ENCODE data around the gene MYOG. TPM values are rescaled to one million over a fixed set of nuclear protein-coding genes. Genes with fewer than 3 reads are reported as not detected.

Gene MYOG
- total and polyA plus RNA-seq, 2 experiments from 2014 or later: not detected

GRCh38 chr1:203075236-203076030 lies 10.4 kb downstream of the MYOG start:
- H3K4me3 ChIP-seq: no peak overlapping the region

GRCh38 chr1:203074610-203075009 lies 11.2 kb downstream of the MYOG start:
- H2AFZ ChIP-seq: no peak overlapping the region
- H3K4me1 ChIP-seq (ENCODE audit: insufficient read depth): no peaks in the 10 kb centered on the region
- peaks cover 53% of the 10 kb centered on the region for H3K27me3 ChIP-seq
- H4K20me1 ChIP-seq (ENCODE audit: insufficient read depth, poor library complexity, severe bottlenecking): no peaks in the 10 kb centered on the region
- H3K4me2 ChIP-seq: no peak overlapping the region
- H3K4me3 ChIP-seq: no peak overlapping the region
- no peaks in the 10 kb centered on the region for H3K36me3 ChIP-seq (replicated peaks; ENCODE audit: insufficient read depth, low read depth)
- no peak overlapping the region for H3K27ac ChIP-seq
- H3K9me2 ChIP-seq (replicated peaks; ENCODE audit: insufficient read depth): no peaks in the 10 kb centered on the region
- no peak for DNase-seq (ENCODE audit: low spot score)
- H3K79me2 ChIP-seq: no peaks in the 10 kb centered on the region
- H3K9me3 ChIP-seq (ENCODE audit: low read depth): no peaks in the 10 kb centered on the region
- TF ChIP-seq EZH2phosphoT487 (IDR thresholded peaks at IDR 0.05; ENCODE audit: low read depth, severe bottlenecking, unreplicated experiment) (no peak), EZH2 (IDR thresholded peaks at IDR 0.05; ENCODE audit: borderline replicate concordance) (no peak), CTCF (IDR thresholded peaks at IDR 0.05; ENCODE audit: poor library complexity) (no peak)

More at GRCh38 chr1:203075236-203076030, 10.4 kb downstream of the MYOG start:
- Histone ChIP-seq H4K20me1 (ENCODE audit: insufficient read depth, poor library complexity, severe bottlenecking) (no peaks in the 10 kb centered on the region), H3K27ac (no peak overlapping the region), H3K79me2 (no peaks in the 10 kb centered on the region), H3K9me2 (replicated peaks; ENCODE audit: insufficient read depth) (no peaks in the 10 kb centered on the region), H2AFZ (no peak overlapping the region), H3K36me3 (replicated peaks; ENCODE audit: insufficient read depth, low read depth) (no peaks in the 10 kb centered on the region), H3K4me1 (ENCODE audit: insufficient read depth) (no peaks in the 10 kb centered on the region), H3K4me2 (peak overlapping the region; percentile 80), H3K27me3 (peaks cover 53% of the 10 kb centered on the region), H3K9me3 (ENCODE audit: low read depth) (no peaks in the 10 kb centered on the region)
- 31% methylated on average over 49 of the region's 56 CpGs for WGBS (ENCODE audit: low lambda C conversion rate, missing lambda C conversion rate)
- DNase-seq (ENCODE audit: low spot score): no peak
- TF ChIP-seq CTCF (IDR thresholded peaks at IDR 0.05; ENCODE audit: poor library complexity): no peak
- no peak for TF ChIP-seq EZH2phosphoT487 (IDR thresholded peaks at IDR 0.05; ENCODE audit: low read depth, severe bottlenecking, unreplicated experiment)
- no peak for TF ChIP-seq EZH2 (IDR thresholded peaks at IDR 0.05; ENCODE audit: borderline replicate concordance)

- H3K4me2 ChIP-seq: no peak overlapping the region
- H3K4me1 ChIP-seq (ENCODE audit: insufficient read depth): no peaks in the 10 kb centered on the region
- H2AFZ ChIP-seq: no peak overlapping the region
- H3K79me2 ChIP-seq: no peaks in the 10 kb centered on the region
- H3K36me3 ChIP-seq (replicated peaks; ENCODE audit: insufficient read depth, low read depth): no peaks in the 10 kb centered on the region
- no peaks in the 10 kb centered on the region for H3K9me3 ChIP-seq (ENCODE audit: low read depth)
- DNase-seq (ENCODE audit: low spot score): no peak
- H4K20me1 ChIP-seq (ENCODE audit: insufficient read depth, poor library complexity, severe bottlenecking): no peaks in the 10 kb centered on the region
- H3K27ac ChIP-seq: no peak overlapping the region
- H3K9me2 ChIP-seq (replicated peaks; ENCODE audit: insufficient read depth): no peaks in the 10 kb centered on the region
- peaks cover 53% of the 10 kb centered on the region for H3K27me3 ChIP-seq
- 93% methylated on average over 2 of the region's 2 CpGs for WGBS (ENCODE audit: low lambda C conversion rate, missing lambda C conversion rate)
- H3K4me3 ChIP-seq: no peak overlapping the region
- no peak for TF ChIP-seq CTCF (IDR thresholded peaks at IDR 0.05; ENCODE audit: poor library complexity)
- no peak for TF ChIP-seq EZH2 (IDR thresholded peaks at IDR 0.05; ENCODE audit: borderline replicate concordance)
- no peak for TF ChIP-seq EZH2phosphoT487 (IDR thresholded peaks at IDR 0.05; ENCODE audit: low read depth, severe bottlenecking, unreplicated experiment)
Observed at GRCh38 chr1:203073469-203073868, 12.3 kb downstream of the MYOG start.
